GM18505 (cell line): ENCODE data around the gene RNF168.
A peak's percentile ranks its signal among the peaks of the same experiment; 100 is the strongest.
"Not testable (repeated sequence)": the region's sequence is repeated elsewhere in the genome, so short reads cannot be mapped to it uniquely, and the experiment has no call there.

Experiments used
- ATAC-seq: cut with Tn5 transposase; IDR thresholded peaks from one replicate; pipeline ENCODE4 v1.9.1; 2021; ENCODE audit not compliant: unreplicated experiment
- POLR2A ChIP-seq: IDR thresholded peaks from 4 replicates; pipeline ENCODE4 v1.6.1; 2011; ENCODE audit warnings: borderline replicate concordance; ENCODE audit not compliant: insufficient read depth, insufficient read length; ENCODE audit errors: extremely low read depth

RNF168 gene, protein sequence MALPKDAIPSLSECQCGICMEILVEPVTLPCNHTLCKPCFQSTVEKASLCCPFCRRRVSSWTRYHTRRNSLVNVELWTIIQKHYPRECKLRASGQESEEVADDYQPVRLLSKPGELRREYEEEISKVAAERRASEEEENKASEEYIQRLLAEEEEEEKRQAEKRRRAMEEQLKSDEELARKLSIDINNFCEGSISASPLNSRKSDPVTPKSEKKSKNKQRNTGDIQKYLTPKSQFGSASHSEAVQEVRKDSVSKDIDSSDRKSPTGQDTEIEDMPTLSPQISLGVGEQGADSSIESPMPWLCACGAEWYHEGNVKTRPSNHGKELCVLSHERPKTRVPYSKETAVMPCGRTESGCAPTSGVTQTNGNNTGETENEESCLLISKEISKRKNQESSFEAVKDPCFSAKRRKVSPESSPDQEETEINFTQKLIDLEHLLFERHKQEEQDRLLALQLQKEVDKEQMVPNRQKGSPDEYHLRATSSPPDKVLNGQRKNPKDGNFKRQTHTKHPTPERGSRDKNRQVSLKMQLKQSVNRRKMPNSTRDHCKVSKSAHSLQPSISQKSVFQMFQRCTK

DNA sequence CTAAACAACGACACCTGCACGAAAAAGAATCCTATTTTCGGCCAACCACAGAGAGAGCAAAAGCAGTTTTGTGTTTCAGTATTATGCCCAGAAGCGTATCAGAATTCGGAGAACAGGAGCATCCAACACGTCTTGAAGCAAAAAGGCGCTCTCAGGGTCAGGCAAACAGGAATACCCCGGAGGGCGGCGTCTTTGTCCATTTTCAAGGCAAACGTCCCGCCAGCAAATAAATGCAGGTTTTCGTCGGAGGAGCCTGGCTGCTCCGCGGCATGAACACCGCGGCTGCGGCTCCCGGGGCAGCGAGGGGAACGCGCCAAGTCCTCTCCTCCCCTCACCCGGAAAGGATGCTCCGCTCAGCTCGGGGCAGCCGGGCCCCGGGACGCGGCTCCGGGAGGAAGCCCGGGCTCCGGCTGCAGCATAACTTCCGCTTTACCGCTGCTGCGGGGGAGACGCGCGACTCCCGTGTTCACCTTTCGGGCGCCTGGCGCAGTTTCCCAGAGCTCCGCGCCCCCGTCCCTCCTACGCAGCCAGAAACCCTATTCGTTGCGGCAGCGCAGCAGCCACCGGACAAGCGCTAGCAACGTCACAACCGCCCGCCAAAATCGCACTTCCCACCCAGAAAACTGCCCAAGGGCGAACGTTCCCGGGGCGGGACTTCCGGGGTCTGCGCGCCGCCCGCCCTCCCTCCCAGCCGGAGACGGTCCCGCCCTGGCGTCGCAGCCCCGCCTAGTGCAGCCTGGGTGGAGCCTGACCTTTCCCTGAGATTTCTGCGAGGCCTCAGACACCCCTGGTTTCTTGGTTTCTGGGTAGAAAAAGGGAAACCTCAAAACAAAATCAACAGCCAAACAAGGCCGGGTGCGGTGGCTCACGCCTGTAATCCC is at the start of gene RNF168:
TSS of gene RNF168 (minus strand) at position 573 of the 881 bp plus-strand sequence. CDS start 595 bp downstream, outside the sequence.
- TF ChIP-seq POLR2A, result peak; percentile 93
- ATAC-seq, result peak; percentile 85

DNA sequence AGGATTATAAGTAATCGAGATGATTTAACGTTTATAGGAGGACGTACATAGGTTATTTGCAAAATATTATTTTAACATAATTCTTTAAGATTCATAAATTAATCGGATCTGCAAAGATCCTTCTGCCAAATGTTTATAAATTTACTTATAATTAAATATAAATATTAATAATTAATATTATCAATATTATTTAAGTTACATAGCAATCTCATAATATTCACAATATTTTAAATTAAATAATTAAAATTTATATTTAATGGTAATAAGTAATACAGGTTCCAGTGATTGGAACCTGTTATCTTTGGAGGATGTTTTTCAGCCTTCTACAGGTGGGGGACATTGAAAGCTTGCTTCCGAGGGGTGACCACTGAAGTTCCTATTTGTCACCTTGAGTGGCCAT is 48.7 kb upstream of the RNF168 start:
- ATAC-seq, result no peak

DNA sequence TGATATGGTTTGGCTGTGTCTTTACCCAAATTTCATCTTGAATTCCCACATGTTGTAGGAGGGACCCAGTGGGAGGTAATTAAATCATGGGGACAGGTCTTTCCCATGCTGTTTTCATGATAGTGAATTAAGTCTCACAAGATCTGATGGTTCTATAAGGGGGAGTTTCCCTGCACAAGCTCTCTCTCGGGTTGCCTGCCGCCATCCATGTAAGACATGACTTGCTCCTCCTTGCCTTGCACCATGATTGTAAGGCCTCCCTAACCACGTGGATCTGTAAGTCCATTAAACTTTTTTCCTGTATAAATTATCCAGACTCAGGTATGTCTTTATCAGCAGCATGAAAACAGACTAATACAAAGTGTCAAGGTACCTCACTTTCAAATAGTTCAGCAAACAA is 46.6 kb upstream of the RNF168 start:
- not testable (repeated sequence) for ATAC-seq

More for the DNA sequence above, 48.7 kb upstream of the RNF168 start:
- TF ChIP-seq POLR2A, result no peak

DNA sequence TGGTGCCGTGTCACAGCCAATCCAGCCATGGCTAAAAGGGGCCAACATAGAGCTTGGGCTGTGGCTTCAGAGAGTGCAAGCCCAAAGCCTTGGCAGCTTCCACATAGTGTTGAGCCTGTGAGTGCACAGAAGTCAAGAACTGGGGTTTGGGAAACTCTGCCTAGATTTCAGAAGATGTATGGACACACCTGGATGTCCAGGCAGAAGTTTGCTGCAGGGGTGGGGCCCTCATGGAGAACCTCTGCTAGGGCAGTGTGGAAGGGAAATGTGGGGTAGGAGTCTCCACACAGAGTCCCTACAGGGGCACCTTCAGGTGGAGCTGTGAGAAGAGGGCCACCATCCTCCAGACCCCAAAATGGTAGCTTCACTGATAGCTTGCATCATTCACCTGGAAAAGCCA is 45.7 kb upstream of the RNF168 start:
- ATAC-seq, result not testable (repeated sequence)

DNA sequence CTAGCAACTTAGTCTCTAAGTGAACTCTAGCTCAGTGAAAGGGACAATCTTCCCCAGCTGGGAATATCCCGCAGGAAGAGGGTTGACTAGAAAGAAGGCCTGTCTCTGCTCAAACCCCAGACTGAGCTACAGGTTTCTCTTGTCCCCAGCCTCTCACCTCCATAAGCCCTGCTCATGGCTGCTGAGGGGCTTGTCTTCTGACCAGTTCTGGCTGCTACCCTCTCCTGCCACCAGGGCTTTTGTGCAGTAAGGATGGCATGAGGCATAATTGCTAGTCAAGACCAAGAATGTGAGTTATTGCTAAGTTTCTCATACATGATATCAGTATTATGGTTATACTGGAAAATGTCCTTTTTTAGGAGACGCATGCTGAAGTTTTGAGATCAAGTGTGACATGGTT is 43.5 kb upstream of the RNF168 start:
- TF ChIP-seq POLR2A, result no peak
- no peak for ATAC-seq

DNA sequence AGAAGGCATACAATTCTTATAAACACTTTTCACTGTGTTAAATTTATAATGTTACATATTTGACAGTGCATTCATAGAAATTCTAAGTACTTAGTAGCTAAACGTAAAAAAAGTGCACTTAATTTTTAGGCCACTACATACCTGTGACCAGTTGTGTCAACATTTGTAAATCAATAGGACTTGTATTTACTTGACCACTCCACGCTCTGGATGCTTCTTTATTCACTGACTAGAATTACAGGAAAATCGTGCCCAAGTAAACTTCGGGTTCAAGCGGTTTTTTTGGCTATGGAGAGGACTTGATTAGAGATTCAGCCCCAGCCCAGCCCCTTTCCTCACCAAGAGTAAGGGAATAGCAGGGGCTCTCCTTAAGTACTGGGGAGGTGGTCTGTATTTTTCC is 43.0 kb upstream of the RNF168 start:
- no peak for ATAC-seq
- TF ChIP-seq POLR2A, result no peak

DNA sequence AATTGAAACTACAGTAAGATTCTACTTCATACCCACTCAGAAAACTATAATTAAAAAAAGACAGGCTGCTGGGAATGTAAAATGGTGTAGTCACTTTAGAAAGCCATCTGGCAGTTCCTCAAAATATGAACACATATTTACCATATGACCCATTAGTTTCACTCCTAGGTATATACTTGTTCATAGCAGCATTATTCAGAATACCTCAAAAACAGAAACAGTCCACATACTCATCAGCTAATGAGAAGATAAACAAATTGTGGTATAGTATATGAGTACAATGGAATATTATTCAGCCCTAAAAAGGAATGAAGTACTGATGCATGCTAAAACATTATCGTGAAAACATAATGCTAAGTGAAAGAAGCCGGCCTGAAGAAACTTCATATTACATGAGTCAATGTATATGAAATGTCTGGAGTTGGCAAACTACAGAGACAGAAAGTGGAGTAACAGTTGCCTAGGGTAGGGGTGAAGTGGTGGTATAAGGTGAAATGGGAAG is 41.0 kb upstream of the RNF168 start:
- no peak for ATAC-seq
- TF ChIP-seq POLR2A, result no peak

DNA sequence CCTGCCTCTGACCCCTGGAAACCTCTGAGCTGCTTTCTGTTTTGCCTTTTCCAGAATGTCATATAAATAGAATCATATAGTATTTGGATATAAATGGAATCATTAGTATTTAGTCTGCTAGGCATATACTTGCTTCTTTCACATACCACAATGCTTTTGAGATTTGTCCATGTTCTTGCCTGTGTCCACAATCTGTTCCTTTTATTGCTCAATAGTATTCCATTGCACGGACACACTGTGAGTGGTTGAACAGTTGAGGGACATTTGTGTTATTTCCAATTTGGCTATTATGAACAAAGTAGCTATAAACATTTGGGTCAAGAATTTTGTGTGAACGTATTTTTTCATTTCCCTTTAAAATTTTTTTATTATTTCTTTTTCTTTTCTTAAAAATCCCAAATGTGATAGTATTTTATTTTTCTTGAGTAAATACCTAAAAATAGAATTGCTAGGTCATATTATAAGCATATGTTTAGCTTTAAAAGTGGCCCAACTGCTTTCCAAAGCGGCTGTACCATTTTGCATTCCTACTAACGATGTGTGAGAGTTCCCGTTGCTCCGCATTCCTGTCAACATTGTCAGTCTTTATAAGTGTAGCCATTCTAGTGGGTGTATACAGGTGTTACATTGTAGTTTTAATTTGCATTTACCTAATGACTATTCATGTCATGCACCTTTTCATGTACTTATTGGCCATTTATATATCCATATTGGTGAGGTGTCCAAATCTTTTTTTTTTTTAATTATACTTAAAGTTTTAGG is 38.3 kb upstream of the RNF168 start:
- no peak for TF ChIP-seq POLR2A
- ATAC-seq, result no peak

DNA sequence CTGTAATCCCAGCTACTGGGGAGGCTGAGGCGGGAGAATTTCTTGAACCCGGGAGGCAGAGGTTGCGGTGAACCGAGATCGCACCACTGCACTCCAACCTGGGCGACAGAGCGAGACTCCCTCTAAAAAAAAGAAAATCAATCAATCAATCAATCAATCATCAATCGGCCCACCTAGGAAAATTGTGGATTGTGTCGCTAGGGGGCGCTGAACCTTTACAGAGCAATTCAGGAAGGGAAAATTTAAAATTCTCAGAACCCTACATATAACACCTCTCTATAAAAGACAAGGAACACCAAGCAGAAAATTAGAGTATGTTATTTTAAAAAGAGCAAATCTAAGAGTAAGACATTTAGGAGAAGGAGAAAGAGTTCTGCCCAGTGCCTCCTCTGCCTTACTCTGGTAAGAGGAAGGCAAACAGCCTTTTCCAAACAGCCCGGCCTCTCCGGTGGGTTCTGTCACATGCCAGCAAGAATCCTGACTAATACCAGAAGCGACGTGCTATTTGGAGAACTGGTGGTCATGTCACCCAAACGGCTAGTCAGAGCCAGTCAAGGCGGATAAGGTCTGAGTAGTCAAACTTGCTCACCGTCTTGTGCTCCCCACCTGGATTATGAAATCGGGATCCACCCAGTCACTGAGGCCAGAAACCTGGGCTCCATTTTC is 33.9 kb upstream of the RNF168 start:
- ATAC-seq, result no peak
- no peak for TF ChIP-seq POLR2A

DNA sequence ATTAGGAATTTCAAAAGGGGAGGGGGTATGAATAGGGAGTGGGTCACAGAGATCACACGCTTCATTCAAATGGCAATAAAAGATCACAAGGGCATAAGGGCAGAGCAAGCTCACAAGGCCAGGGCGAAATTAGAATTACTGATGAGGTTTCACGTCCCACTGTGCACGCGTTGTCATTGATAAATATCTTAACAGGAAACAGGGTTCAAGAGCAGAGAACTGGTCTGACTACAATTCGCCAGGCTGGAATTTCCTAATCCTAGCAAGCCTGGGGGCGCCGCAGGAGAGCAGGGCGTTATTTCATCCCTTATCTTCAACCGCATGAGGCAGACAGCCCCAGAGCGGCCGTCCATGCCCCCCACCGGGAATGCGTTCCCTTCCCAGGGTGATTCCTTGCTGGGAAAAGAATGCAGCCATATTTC is 29.7 kb upstream of the RNF168 start:
- ATAC-seq, result no peak
- TF ChIP-seq POLR2A, result no peak

DNA sequence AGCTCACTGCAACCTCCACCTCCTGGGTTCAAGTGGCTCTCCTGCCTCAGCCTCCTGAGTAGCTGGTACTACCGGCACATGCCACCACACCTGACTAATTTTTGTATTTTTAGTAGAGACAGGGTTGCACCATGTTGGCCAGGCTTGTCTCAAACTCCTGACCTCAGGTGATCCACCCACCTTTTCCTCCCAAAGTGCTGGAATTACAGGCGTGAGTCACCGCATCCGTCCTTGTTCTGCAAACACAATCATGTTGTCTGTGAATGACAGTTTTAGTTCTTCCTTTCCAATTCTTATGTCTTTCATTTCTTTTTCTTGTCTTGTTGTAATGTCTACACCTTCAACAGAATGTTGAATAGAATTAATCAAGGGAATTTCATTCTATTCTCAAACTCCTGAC is 27.9 kb upstream of the RNF168 start:
- no peak for ATAC-seq

DNA sequence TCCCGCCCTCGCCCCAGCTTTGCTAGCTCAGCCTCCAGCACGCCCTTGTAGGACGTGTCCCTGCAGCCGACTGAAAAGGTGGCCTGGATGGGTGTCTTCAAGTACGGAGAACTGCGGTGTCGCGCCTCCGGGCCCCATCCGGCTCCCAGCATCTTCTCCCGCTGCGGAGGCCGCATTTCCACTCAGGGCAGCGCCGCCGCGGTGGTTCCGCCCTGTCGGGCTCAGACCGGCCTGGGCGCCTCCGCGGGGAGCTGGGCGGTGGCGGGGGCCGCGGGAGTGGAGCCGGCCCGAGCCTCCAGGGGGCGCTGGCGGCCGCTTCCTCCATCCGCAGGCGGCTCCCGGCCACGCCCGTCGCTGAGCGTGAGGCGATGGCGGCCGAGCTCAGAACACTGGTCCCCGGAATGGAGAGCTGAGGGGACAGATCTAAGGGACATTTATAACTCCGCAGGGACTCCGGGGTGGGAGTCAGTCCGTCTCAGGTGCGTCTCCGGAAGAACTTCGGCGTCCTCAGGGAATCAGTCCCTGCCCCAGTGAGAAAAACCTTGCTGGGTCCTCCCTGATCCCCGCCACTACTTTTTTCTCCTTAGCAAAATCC is 25.2 kb upstream of the RNF168 start:
- peak; percentile 86 for TF ChIP-seq POLR2A
- ATAC-seq, result peak; percentile 78

More for the DNA sequence above, 27.9 kb upstream of the RNF168 start:
- no peak for TF ChIP-seq POLR2A
